UCSD-AML1 (cell line): ENCODE results near the gene C6orf89.
"Not testable (repeated sequence)": the region's sequence is repeated elsewhere in the genome, so short reads cannot be mapped to it uniquely, and the experiment has no call there.

ENCODE experiments used
- DNase-seq: peaks from one replicate; lab custom pipeline; 2025; ENCODE audit not compliant: unreplicated experiment; lab: John Stamatoyannopoulos, UW

C6orf89 gene

DNA sequence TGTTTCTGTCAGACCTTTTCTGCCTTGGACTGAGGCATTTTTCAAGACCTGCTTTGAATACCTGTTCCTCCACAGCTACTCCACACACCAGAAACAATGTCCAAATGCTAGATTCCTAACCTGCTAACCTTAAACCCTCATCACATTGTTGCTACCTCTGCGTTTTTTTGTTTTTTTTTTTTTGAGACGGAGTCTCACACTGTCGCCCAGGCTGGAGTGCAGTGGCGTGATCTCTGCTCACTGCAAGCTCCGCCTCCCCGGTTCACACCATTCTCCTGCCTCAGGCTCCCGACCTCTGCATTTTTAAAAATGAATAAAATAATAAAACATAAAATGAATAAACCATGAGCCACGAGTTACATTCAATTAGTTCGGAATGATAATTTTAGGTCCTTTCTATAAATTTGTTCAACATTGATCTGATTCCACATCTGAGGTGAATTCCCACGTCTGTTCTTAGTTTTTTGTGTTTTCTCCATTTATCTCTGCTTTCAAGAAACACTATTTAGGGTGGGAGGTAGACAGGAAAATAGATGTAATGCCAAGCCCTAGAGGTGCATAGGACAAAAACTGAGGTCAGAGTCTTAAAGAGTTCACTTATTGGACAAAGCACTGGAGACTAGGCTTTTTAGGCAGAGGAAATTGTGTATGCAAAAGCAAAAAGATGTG is 1.3 kb downstream of the C6orf89 start:
- DNase-seq: no peak

DNA sequence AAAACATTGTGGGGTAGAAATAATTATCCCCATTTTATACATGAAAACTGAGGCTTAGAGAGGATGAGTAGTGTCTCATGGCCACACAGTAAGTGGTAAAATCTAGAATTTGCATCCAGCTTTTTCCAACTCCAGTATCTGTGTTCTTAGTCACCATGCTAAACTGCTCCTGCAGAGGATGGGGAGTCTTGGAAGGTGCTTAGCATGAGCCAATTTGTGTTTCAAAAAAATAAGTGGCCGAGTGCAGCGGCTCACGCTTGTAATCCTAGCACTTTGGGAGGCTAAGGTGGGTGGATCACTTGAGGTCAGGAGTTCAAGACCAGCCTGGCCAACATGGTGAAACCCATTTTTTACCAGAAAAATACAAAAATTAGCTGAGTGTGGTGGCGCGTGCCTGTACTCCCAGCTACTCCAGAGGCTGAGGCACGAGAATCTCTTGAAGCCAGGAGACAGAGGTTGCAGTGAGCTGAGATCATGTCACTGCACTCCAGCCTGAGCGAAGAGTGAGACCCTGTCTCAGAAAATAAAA is 2.4 kb downstream of the C6orf89 start:
- no peak for DNase-seq

DNA sequence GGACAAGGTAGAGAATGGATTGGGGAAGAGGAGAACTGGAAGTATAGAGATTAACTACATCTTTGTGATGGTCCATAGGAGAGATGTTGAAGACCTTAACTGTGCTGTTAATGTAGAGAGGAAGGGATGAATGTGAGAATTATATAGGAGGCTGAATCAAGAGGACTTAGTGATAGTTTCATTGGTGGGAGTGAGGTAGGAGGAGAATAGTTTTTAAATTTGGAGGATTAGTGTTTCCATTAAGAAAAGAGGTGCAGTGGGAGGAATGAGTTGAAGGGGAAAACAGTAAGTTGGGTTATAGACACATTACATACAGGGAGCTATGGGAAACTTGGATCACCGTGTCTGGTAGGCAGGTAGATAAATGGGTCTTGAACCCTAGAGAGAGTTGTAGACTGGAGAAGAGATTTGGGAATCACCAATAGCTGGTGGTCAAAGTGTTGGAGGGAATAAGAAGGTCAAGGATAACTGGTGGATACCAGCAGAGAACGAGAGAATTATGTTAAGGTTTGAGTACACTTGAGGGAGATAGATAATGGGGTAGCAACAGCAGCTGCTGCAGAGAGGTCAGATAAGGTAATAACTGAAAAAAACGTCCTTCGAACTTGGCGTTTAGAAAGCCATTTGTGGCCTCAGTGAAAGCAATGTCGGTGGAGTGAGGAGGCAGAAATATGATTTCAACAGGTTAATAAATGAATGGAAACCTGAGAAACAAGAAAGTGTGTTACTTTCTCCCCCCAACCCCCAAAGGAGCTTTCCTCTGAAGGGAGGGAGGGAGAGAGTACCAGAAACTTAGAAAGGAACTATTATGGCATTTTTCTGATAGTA is 3.1 kb downstream of the C6orf89 start:
- no peak for DNase-seq

DNA sequence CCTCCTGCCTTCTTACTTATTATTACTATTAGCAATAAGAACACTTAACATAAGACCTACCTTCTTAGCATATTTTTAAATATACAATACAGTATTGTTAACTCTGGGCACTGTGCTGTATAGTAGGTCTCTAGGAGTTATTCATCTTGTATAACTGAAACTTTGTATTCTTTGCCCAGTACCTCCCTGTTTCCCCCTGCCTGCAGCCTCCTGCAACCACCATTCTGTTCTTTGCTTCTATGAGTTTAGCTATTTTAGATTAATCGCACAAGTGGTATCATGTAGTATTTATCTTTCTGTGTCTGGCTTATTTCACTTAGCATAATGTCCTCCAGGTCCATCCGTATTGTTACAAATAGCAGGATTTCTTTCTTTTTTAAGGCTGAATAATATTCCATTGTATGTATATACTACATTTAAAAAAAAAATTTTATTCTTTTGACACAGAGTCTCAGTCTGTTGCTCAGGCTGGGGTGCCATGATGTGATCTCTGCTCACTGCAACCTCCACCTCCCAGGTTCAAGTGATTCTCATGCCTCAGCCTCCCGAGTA is 4.4 kb downstream of the C6orf89 start:
- DNase-seq: no peak

DNA sequence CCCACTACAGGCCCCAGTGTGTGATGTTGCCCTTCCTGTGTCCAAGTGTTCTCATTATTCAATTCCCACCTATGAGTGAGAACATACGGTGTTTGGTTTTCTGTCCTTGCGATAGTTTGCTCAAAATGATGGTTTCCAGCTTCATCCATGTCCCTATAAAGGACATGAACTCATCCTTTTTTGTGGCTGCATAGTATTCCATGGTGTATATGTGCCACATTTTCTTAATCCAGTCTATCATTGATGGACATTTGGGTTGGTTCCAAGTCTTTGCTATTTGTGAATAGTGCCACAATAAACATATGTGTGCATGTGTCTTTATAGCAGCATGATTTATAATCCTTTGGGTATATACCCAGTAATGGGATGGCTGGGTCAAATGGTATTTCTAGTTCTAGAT is 5.4 kb downstream of the C6orf89 start:
- DNase-seq: not testable (repeated sequence)

DNA sequence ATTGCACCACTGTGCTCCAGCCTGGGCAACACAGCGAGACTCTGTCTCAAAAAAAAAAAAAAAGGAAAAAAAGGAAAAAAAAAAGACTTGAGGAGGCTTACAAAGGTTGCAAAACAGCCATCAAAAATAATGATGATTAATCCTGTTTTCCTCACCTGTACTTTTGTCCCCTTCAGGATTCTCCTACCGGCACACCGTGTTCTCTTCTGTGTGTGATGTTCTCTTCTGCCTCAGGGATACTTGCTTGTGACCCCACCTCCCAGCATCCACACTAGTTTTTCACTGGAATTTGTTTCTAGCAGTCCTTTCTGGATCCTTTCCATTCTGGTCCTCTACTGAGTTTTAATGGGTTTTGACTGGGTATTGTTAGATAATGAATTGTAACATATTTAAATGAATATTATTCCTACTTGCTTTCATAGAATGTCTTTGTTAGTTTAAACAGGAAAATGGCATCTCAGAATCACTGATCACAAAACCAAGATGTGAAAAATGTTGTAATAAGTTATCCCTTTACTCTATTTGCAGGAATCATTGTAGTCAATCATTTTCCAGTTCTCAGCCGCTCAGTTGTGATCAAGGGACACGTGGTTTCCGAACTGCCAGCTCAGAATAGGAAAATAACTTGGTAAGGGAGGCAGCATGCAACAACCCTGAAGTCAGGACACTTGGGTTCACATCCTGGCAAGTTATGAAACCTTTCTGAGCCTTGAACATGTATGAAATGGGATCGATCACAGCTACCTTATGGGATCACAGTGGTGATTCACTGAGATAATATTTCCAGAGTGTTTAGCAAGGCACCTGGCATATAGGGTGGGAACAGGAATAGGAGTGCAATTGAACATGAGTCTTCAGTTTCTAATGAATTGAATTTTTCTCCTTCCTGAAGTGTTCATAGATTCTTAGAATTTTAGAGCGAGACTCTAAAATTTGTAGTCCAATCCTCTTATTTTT is 8.5 kb downstream of the C6orf89 start:
- no peak for DNase-seq

DNA sequence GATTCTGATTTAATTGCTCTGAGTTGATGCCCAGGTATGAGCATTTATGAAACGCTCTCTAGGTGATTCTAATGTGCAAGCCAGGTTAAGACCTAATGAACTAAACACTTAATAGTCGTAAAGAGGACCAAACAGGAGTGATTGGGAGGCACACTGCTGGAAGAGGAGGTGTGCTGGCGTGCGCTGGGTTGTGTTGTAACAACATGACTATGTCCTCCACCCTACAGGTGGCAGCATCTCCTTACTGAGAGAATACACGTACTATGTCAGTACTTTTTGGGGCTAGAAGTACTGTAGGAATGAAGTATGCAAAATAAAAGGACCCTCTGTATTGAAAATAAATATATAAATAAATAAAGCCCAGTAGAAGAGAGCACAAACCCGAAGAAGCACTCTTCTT is 11.9 kb downstream of the C6orf89 start:
- DNase-seq: no peak

DNA sequence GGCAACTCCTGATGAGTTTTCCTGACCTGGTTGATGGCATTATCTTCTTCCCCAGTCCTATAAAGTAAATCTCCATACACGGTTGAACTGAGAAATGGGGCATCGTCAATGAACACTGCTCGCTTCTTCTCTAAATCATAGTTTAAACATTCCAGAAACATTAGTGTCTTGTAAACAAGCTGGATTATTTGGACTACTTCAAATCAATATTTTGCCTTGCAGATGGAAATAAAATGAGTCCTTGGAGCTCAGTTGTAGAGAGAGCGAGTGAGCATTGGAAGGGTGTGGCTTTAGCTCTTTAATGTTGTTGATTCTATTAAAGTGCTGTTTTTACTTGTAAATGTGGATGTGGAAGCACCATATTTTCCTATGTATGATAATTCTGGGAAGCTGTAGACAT is 18.4 kb downstream of the C6orf89 start:
- DNase-seq: no peak

DNA sequence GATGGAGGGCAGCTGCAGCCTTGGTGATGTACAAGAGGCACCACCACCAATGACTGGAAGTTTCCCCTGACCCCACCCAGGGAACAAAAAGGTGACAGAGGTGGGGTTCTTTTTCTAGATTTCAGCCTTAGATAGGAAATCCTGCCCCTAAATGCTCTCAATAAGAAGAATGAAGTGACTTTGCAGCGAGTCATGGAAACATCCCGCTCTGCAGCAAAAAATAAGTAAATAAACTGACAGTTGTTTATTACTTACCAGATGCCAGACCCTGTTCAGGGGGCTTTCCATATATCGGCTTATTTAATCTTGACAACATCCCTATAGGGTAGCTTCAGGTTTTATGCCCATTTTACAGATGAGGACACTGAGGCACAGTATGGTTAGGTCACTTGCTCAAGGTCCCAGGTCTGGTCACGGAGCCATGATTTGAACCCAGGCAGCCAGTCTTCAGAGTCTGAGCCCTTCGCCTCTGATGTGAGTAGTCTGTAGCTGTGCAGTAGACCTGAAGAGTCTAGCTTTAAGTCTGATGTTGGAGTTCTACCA is 19.2 kb downstream of the C6orf89 start:
- DNase-seq: no peak

DNA sequence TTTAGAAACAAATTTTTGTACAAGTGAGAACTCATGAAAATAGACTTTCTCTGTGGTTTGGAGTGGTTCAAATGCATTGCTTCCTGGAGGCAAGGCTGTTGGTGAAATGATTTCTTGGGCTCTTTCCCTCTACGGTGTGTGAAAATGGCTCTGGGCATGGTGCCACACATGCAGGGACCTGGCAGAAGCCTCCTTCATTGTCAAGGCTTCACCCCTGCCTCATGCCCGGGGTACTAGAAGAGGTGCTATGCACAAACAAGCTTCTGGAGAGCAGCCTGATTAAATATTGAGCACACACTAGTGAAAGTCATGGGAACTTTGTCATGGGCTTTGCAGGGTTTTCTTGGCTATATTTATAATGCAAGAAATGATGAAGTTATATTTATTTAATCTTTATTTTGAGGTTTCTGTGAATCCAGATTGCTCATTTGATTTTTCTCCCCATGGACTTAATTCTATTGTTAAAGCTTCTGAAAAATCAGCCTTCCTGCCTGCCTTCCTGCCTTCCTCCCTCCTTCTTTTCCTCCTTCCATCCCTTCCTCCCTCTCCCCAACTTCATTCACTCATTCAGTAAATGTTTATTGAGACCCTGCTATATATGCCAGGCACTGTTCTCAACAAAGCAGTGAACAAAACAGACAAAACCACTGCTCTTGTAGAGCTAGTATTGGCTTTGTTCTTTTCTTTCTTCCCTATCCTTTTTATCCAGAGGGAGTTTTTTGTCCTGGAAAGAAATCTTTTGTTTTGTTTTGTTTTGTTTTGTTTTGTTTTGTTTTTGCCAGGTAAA is 21.0 kb downstream of the C6orf89 start:
- DNase-seq: peak; percentile 21

DNA sequence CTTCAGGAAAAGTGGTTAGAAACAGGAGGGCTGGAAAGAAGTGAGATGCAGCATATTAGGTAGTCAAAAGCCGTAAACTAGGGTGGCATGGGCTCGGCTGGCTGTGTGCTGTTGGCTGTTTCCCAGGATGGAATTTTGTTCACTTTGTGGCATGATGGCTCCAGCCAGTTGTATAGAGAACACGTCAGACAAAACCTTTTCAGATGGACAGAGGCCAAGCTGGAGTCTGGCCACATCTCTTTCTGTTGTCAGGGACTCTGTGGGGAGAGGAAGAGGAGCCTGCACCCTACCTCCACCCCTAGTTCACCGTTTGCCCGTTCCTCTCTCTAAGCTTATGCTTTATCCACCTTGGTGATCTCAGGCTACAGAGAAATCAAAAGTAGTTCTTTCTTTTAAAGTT is 22.0 kb downstream of the C6orf89 start:
- DNase-seq: no peak

DNA sequence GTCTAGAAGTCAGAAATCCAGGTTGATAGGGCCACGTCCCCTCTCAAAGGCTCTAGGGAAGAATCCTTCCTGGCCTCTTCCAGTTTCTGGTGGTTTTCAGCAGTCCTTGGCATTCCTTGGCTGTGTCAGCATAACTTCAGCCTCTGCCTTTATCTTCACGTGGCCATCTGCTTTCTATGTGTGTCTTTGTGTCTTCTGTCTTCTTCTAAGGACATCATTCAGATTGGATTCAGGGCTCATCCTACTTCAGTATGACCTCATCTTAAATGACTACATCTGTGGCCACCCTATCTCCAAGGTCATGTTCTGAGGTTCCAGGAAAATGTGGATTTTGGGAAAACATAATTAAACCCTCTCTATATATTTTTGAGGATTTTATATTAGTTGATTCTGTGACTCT is 23.0 kb downstream of the C6orf89 start:
- DNase-seq: no peak

DNA sequence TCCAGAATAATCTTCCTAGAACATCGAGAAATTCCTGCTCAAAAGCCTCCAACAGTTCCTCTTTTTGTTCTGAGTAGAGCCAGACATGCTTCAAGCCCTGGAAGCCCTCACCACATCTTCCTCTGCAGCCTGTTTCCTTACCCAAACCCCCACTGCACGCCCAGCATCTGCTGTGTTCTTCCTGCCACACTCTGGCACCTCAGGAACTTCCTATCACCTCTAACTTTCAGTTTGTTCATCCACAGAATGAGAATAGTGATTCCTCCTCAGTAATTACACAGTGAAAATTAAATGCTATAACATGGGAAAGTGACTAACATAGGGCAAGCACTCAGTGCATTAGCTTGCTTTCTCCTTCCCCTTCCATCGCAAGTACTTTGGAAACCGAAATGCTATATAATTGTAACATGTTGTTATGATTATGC is 26.3 kb downstream of the C6orf89 start:
- DNase-seq: peak; percentile 80

DNA sequence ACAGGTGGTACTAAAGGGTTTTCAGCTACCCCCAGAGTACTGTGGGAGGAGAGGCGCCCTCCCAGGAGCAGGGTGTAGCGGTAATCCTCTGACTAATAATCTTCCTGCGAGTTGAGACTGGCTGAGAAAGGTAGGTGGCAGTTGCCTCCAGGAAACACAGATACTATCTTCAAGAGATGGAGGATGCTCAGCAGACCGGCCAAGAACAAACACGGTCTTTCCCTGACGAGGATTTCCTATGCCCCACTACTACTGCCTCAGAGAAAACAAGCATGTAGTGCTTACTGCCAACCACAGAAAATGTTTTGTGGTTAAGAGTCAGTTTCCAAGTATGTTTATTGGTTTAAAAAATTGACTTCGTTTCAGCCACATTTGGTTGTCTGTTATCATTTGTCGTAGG is 26.8 kb downstream of the C6orf89 start:
- no peak for DNase-seq

DNA sequence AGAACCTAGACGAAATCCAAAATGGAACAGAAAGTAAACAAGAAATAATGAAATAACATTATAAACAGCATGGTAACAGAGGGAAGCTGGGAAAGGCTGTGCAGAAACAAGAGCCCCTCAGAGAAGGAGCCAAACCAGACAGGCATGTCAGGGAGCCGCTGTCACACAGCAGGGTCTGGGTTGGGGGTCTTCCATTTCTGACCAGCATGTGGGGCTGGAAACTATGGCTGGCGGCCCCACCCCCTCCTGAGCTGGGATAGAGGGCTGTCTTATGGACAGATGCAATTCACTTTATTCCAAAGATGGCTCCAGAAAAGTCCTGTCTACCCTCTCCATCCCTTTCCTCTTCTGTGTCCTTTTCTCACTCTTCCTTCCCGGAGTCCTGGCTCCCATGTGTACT is 27.3 kb downstream of the C6orf89 start:
- DNase-seq: no peak

DNA sequence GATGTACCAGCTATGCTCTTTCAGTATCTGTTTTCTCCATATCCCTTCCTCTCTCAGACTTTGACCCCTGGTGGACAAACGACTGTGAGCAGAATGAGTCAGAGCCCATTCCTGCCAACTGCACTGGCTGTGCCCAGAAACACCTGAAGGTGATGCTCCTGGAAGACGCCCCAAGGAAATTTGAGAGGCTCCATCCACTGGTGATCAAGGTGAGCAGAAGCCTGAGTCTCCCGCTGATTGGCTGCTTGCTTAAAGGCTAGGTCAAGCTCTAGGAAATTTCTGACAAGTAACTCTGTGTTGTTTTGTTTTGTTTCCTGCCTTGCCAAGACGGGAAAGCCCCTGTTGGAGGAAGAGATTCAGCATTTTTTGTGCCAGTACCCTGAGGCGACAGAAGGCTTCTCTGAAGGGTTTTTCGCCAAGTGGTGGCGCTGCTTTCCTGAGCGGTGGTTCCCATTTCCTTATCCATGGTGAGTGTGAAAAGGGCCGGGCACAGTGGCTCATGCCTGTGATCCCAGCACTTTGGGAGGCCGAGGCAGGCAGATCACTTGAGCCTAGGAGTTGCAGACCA is 28.6 kb downstream of the C6orf89 start:
- DNase-seq: peak; percentile 50

DNA sequence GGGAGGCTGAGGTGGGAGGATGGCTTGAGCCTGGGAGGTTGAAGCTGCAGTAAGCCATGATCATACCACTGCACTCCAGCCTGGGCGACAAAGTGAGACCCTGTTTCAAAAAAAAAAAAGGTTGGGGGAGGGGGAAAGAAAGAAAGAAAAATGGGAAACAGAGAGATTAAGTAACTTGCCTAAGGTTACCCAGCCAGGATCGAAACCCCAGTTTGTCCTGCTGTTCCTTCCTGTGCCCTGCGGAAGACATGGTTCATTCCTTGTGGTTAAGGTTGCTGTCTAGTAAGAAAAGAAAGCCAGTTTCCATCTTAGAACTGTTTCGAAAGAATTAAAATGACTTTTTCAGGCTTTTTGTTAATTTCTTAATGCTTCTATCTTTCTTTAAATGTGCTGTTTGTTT is 29.8 kb downstream of the C6orf89 start:
- DNase-seq: no peak

DNA sequence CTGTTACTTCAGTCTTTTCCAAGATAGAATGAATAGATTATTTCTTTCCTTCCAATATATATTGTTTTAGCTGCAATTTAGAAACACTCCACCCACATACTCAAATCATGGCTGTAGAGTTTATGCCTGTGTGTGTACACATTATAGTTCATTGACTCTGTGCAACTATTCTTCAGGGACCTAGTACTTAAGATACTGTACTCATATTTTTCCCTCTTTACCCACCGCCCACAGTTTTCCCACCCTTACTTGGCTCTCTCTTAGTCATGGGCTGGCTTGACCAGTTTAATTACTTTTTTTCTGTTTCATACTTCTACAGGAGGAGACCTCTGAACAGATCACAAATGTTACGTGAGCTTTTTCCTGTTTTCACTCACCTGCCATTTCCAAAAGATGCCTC is 30.4 kb downstream of the C6orf89 start:
- DNase-seq: no peak

DNA sequence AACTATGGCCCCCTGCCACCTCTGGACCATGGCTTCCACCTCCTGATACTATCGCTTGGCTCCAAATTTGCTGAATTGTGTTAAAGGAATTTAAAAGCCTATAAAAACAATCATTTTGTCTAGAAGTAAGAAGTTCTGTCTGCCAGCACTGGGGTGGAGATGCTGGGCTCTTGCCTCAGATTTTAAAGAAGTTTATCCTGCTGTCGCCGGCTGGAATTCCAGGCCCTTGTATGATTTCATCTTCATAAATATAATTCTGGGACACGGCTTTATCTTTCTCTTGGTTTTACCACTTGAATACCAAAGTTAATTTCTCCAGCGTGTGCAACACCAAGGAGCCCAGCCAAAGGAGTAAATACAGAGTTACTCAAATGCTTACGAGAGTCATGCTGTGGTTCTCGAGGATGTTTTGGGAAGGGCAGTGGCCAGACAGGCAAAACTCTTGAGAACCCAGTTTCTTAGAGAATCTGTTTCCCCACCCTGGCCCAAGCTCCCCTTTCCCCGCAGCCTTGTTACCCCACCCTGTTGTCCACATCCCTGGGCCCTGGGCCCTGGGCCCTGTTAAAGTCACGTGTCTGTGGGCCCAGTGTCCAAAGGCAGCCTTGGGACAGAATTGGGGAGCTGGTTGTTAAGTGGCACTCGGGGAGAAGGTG is 31.9 kb downstream of the C6orf89 start:
- no peak for DNase-seq
